ENCODE data around the gene COL5A2. TPM values are rescaled to one million over a fixed set of nuclear protein-coding genes. Genes with fewer than 3 reads are reported as not detected.

COL5A2 gene
- total and polyA plus RNA-seq, 2 donors (not counting 3 experiments of a cell fraction or from before 2014, with no cell fraction given): 47.4 to 123 TPM

DNA sequence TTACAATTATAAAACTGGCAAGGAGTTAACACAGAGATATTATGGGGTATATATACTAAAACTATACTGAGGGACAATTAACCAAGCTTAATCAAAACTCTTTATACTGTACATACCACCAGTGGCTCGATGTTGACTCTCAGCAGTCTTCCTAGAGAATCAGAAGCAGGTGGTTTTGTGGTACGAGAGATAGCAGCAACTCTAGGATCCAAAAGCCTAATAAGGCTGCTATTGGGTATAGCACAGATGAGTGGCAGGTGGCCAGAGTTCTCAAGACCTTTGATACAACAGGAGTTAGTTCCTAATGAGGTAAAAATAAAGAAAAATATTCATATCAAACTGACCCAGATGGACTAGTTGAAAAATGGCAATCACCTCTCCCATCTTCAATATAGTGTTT is 45.5 kb upstream of the COL5A2 start:
- CTCF ChIA-PET: interaction anchor here (3.5 kb wide), 1 partner anchor 46 kb away, joined by 30 read pairs; the partner anchor contains the start of gene COL5A2
- dilution Hi-C loops (cut with MboI; ENCODE audit: extremely low pct_ligation_motif_present, low sequenced_read_pairs): no loop called here

More for the DNA sequence above, 45.5 kb upstream of the COL5A2 start:
- POLR2A ChIA-PET: no interaction called here
- Histone ChIP-seq H3K9me3 (replicated peaks; ENCODE audit: control insufficient read depth, insufficient read depth, low read length) (no peaks in the 10 kb centered on the region), H3K27ac (ENCODE audit: insufficient read depth, low read depth, low read length) (no peak overlapping the region), H3K4me3 (replicated peaks in 1 of 3; ENCODE audit: insufficient read depth in 1 of 3, low read depth in 1 of 3, low read length in 3 of 3) (no peak overlapping the region), H2AFZ (ENCODE audit: low read depth, low read length) (no peak overlapping the region), H3K4me2 (ENCODE audit: insufficient read depth, low read length) (no peak overlapping the region), H3K27me3 (ENCODE audit: control insufficient read depth in 2 of 2, insufficient read depth in 2 of 2, low read length in 2 of 2) (no peaks in the 10 kb centered on the region), H4K20me1 (replicated peaks; ENCODE audit: control insufficient read depth, extremely low read depth, insufficient read depth, low read length) (no peaks in the 10 kb centered on the region), H3K36me3 (ENCODE audit: control insufficient read depth in 2 of 2, extremely low read depth in 1 of 2, insufficient read depth in 2 of 2, low read length in 2 of 2) (no peaks in the 10 kb centered on the region), H3K9ac (replicated peaks; ENCODE audit: extremely low read depth, insufficient read depth, low read length) (no peak overlapping the region), H3K9me1 (replicated peaks; ENCODE audit: control insufficient read depth, extremely low read depth, insufficient read depth, low read length) (no peaks in the 10 kb centered on the region), H3K79me2 (ENCODE audit: control insufficient read depth, insufficient read depth, low read length) (no peaks in the 10 kb centered on the region), H3K4me1 (ENCODE audit: control insufficient read depth, extremely low read depth, insufficient read depth, low read length) (peaks cover 18% of the 10 kb centered on the region)
- BruUV-seq (replicated peaks): no TSS peak
- TF ChIP-seq, protein P1, sequence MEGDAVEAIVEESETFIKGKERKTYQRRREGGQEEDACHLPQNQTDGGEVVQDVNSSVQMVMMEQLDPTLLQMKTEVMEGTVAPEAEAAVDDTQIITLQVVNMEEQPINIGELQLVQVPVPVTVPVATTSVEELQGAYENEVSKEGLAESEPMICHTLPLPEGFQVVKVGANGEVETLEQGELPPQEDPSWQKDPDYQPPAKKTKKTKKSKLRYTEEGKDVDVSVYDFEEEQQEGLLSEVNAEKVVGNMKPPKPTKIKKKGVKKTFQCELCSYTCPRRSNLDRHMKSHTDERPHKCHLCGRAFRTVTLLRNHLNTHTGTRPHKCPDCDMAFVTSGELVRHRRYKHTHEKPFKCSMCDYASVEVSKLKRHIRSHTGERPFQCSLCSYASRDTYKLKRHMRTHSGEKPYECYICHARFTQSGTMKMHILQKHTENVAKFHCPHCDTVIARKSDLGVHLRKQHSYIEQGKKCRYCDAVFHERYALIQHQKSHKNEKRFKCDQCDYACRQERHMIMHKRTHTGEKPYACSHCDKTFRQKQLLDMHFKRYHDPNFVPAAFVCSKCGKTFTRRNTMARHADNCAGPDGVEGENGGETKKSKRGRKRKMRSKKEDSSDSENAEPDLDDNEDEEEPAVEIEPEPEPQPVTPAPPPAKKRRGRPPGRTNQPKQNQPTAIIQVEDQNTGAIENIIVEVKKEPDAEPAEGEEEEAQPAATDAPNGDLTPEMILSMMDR (IDR thresholded peaks at IDR 0.05; ENCODE audit: extremely low read depth in 1 of 2, insufficient read depth in 1 of 2, low read depth in 1 of 2, low read length in 2 of 2): no peak
- no peak for TF ChIP-seq GATA2 (IDR thresholded peaks at IDR 0.05; ENCODE audit: insufficient read depth, insufficient read length, low read depth, low read length)
- no peak for TF ChIP-seq POLR2A (IDR thresholded peaks at IDR 0.05; ENCODE audit: low read depth, low read length)
- TF ChIP-seq MYC (IDR thresholded peaks at IDR 0.05; ENCODE audit: low read depth, low read length): no peak
- TF ChIP-seq JUN (IDR thresholded peaks at IDR 0.05; ENCODE audit: borderline replicate concordance, insufficient read depth, insufficient read length, low read depth): no peak
- no peak for TF ChIP-seq EZH2 (IDR thresholded peaks at IDR 0.05; ENCODE audit: borderline replicate concordance, low read depth, low read length, severe bottlenecking)
- no peak for TF ChIP-seq FOS (IDR thresholded peaks at IDR 0.05; ENCODE audit: borderline replicate concordance, insufficient read depth, low read length)
- no peak for TF ChIP-seq POLR2AphosphoS5 (IDR thresholded peaks at IDR 0.05; ENCODE audit: insufficient read depth, low read depth, low read length)
- TF ChIP-seq, protein P2, sequence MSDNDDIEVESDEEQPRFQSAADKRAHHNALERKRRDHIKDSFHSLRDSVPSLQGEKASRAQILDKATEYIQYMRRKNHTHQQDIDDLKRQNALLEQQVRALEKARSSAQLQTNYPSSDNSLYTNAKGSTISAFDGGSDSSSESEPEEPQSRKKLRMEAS (IDR thresholded peaks at IDR 0.05; ENCODE audit: insufficient read depth, insufficient read length): no peak
- no peak for DNase-seq (ENCODE audit: low read depth, low spot score)
- intact Hi-C loops (cut with micrococcal nuclease): no loop called here
- FAIRE-seq: no peak

All from endothelial cell of umbilical vein (primary cell).